Fibroblast of lung (primary cell): ENCODE data around the gene MAP3K10.
"Not testable (repeated sequence)": the region's sequence is repeated elsewhere in the genome, so short reads cannot be mapped to it uniquely, and the experiment has no call there.

Experiments used
- EZH2 ChIP-seq: IDR thresholded peaks from 2 replicates; pipeline ENCODE4 v1.5.1; 2012; ENCODE audit warnings: low read length, control low read depth, mild to moderate bottlenecking; ENCODE audit errors: missing control alignments
- TF ChIP-seq, protein P1 (sequence below), 2 donors: IDR thresholded peaks in 1 of 2; conservative IDR thresholded peaks in 1 of 2; 1 replicate in 1 of 2; 2 replicates in 1 of 2; pipeline ENCODE4 v1.5.1; 2011 to 2012; ENCODE audit warnings: low read length in 2 of 2, control low read depth in 1 of 2, inconsistent platforms in 1 of 2, low read depth in 1 of 2, mild to moderate bottlenecking in 1 of 2

DNA sequence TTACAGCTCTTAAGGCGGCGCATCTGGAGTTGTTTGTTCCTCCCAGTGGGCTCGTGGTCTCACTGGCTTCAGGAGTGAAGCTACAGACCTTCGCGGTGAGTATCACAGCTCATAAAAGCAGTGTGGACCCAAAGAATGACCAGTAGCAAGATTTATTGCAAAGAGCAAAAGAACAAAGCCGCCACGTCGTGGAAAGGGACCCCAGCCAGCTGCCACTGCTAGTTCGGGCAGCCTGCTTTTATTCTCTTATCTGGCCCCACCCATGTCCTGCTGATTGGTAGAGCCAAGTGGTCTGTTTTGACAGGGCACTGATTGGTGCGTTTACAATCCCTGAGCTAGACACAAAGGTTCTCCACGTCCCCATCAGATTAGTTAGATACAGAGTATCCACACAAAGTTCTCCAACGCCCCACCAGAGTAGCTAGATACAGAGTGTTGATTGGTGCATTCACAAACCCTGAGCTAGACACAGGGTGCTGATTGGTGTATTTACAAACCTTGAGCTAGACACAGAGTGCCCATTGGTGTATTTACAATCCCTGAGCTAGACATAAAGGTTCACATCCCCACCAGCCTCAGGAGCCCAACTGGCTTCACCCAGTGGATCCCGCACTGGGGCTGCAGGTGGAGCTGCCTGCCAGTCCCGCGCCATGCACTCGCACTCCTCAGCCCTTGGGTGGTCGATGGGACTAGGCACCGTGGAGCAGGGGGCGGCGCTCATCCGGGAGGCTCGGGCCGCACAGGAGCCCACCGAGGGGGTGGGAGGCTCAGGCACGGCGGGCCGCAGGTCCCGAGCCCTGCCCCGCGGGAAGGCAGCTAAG lies 21.5 kb upstream of the MAP3K10 start:
- TF ChIP-seq, protein P1, sequence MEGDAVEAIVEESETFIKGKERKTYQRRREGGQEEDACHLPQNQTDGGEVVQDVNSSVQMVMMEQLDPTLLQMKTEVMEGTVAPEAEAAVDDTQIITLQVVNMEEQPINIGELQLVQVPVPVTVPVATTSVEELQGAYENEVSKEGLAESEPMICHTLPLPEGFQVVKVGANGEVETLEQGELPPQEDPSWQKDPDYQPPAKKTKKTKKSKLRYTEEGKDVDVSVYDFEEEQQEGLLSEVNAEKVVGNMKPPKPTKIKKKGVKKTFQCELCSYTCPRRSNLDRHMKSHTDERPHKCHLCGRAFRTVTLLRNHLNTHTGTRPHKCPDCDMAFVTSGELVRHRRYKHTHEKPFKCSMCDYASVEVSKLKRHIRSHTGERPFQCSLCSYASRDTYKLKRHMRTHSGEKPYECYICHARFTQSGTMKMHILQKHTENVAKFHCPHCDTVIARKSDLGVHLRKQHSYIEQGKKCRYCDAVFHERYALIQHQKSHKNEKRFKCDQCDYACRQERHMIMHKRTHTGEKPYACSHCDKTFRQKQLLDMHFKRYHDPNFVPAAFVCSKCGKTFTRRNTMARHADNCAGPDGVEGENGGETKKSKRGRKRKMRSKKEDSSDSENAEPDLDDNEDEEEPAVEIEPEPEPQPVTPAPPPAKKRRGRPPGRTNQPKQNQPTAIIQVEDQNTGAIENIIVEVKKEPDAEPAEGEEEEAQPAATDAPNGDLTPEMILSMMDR (conservative IDR thresholded peaks at IDR 0.05 in 1 of 2, IDR thresholded peaks at IDR 0.05 in 1 of 2; ENCODE audit: low read depth in 1 of 2, low read length in 2 of 2): not testable (repeated sequence)
- not testable (repeated sequence) for TF ChIP-seq EZH2
